Measurements from ENCODE around the gene CBFA2T3. TPM values are rescaled to one million over a fixed set of nuclear protein-coding genes. Genes with fewer than 3 reads are reported as not detected.

Gene CBFA2T3
- total and polyA plus RNA-seq, 2 of the 8 experiments (the other 6 are each of a cell fraction or from before 2014, with no cell fraction given) = 0.51 to 1.3 TPM

- TF ChIP-seq, protein P1, sequence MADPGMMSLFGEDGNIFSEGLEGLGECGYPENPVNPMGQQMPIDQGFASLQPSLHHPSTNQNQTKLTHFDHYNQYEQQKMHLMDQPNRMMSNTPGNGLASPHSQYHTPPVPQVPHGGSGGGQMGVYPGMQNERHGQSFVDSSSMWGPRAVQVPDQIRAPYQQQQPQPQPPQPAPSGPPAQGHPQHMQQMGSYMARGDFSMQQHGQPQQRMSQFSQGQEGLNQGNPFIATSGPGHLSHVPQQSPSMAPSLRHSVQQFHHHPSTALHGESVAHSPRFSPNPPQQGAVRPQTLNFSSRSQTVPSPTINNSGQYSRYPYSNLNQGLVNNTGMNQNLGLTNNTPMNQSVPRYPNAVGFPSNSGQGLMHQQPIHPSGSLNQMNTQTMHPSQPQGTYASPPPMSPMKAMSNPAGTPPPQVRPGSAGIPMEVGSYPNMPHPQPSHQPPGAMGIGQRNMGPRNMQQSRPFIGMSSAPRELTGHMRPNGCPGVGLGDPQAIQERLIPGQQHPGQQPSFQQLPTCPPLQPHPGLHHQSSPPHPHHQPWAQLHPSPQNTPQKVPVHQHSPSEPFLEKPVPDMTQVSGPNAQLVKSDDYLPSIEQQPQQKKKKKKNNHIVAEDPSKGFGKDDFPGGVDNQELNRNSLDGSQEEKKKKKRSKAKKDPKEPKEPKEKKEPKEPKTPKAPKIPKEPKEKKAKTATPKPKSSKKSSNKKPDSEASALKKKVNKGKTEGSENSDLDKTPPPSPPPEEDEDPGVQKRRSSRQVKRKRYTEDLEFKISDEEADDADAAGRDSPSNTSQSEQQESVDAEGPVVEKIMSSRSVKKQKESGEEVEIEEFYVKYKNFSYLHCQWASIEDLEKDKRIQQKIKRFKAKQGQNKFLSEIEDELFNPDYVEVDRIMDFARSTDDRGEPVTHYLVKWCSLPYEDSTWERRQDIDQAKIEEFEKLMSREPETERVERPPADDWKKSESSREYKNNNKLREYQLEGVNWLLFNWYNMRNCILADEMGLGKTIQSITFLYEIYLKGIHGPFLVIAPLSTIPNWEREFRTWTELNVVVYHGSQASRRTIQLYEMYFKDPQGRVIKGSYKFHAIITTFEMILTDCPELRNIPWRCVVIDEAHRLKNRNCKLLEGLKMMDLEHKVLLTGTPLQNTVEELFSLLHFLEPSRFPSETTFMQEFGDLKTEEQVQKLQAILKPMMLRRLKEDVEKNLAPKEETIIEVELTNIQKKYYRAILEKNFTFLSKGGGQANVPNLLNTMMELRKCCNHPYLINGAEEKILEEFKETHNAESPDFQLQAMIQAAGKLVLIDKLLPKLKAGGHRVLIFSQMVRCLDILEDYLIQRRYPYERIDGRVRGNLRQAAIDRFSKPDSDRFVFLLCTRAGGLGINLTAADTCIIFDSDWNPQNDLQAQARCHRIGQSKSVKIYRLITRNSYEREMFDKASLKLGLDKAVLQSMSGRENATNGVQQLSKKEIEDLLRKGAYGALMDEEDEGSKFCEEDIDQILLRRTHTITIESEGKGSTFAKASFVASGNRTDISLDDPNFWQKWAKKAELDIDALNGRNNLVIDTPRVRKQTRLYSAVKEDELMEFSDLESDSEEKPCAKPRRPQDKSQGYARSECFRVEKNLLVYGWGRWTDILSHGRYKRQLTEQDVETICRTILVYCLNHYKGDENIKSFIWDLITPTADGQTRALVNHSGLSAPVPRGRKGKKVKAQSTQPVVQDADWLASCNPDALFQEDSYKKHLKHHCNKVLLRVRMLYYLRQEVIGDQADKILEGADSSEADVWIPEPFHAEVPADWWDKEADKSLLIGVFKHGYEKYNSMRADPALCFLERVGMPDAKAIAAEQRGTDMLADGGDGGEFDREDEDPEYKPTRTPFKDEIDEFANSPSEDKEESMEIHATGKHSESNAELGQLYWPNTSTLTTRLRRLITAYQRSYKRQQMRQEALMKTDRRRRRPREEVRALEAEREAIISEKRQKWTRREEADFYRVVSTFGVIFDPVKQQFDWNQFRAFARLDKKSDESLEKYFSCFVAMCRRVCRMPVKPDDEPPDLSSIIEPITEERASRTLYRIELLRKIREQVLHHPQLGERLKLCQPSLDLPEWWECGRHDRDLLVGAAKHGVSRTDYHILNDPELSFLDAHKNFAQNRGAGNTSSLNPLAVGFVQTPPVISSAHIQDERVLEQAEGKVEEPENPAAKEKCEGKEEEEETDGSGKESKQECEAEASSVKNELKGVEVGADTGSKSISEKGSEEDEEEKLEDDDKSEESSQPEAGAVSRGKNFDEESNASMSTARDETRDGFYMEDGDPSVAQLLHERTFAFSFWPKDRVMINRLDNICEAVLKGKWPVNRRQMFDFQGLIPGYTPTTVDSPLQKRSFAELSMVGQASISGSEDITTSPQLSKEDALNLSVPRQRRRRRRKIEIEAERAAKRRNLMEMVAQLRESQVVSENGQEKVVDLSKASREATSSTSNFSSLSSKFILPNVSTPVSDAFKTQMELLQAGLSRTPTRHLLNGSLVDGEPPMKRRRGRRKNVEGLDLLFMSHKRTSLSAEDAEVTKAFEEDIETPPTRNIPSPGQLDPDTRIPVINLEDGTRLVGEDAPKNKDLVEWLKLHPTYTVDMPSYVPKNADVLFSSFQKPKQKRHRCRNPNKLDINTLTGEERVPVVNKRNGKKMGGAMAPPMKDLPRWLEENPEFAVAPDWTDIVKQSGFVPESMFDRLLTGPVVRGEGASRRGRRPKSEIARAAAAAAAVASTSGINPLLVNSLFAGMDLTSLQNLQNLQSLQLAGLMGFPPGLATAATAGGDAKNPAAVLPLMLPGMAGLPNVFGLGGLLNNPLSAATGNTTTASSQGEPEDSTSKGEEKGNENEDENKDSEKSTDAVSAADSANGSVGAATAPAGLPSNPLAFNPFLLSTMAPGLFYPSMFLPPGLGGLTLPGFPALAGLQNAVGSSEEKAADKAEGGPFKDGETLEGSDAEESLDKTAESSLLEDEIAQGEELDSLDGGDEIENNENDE (IDR thresholded peaks at IDR 0.05; ENCODE audit: insufficient replicate concordance, low read length) = no peak
- no peak for TF ChIP-seq TEAD4 (IDR thresholded peaks at IDR 0.05; ENCODE audit: low read depth, low read length)
- TF ChIP-seq NANOG (IDR thresholded peaks at IDR 0.05; ENCODE audit: insufficient read depth, low read depth, low read length, poor library complexity, severe bottlenecking) = no peak
- TF ChIP-seq CBX8 (IDR thresholded peaks at IDR 0.05; ENCODE audit: borderline replicate concordance, low read depth, low read length) = no peak
- TF ChIP-seq TAF7 (optimal IDR thresholded peaks at IDR 0.05; ENCODE audit: borderline replicate concordance, low read depth, low read length) = no peak
- peak; percentile 88; the same call in 1 of the 2 replicates for TF ChIP-seq SUZ12 (IDR thresholded peaks at IDR 0.05; ENCODE audit: low read length)
- no peak for TF ChIP-seq JUND (IDR thresholded peaks at IDR 0.05; ENCODE audit: low read length)
- peak; percentile 73 for TF ChIP-seq KDM4A (IDR thresholded peaks at IDR 0.05; ENCODE audit: low read depth, low read length, severe bottlenecking)
- no peak for TF ChIP-seq SP2 (IDR thresholded peaks at IDR 0.05; ENCODE audit: low read length)
- TF ChIP-seq TAF1 (IDR thresholded peaks at IDR 0.05; ENCODE audit: low read depth, low read length) = no peak
These were observed 36.8 kb downstream of the CBFA2T3 start (continued) for GRCh38 chr16:88939972-88940861.
